ENCODE data around the gene PTPRF. TPM values are rescaled to one million over a fixed set of nuclear protein-coding genes. Genes with fewer than 3 reads are reported as not detected.

Gene PTPRF
- total RNA-seq, 1 donor from 2014 or later = 145 TPM

- peaks cover 19% of the 10 kb centered on the region for H3K4me1 Mint-ChIP-seq (ENCODE audit: unreplicated experiment)
- DNase-seq (ENCODE audit: low spot score) = peak; percentile 66
- no peak for TF ChIP-seq CTCF (IDR thresholded peaks at IDR 0.05; ENCODE audit: unreplicated experiment)
- peaks cover under 1% of the 10 kb centered on the region for H3K36me3 Mint-ChIP-seq (ENCODE audit: low read depth, unreplicated experiment)
- no peak overlapping the region for H3K4me3 Mint-ChIP-seq (ENCODE audit: unreplicated experiment)
- no peak overlapping the region for H3K27ac Mint-ChIP-seq (ENCODE audit: unreplicated experiment)
- peaks cover 11% of the 10 kb centered on the region for H3K27me3 Mint-ChIP-seq (ENCODE audit: unreplicated experiment)
- H3K9me3 Mint-ChIP-seq (ENCODE audit: unreplicated experiment) = no peaks in the 10 kb centered on the region
These were observed 35.1 kb downstream of the PTPRF start for GRCh38 chr1:43565600-43566360.

GRCh38 chr1:43566382-43567044, 35.8 kb downstream of the PTPRF start:
- Mint-ChIP-seq H3K9me3 (ENCODE audit: unreplicated experiment) (no peaks in the 10 kb centered on the region), H3K4me1 (ENCODE audit: unreplicated experiment) (peaks cover 19% of the 10 kb centered on the region), H3K36me3 (ENCODE audit: low read depth, unreplicated experiment) (peaks cover 8% of the 10 kb centered on the region), H3K4me3 (ENCODE audit: unreplicated experiment) (no peak overlapping the region), H3K27ac (ENCODE audit: unreplicated experiment) (no peak overlapping the region), H3K27me3 (ENCODE audit: unreplicated experiment) (peaks cover 12% of the 10 kb centered on the region)
- TF ChIP-seq CTCF (IDR thresholded peaks at IDR 0.05; ENCODE audit: unreplicated experiment) = no peak
- no peak for DNase-seq (ENCODE audit: low spot score)

- no peaks in the 10 kb centered on the region for H3K9me3 Mint-ChIP-seq (ENCODE audit: unreplicated experiment)
- no peak for TF ChIP-seq CTCF (IDR thresholded peaks at IDR 0.05; ENCODE audit: unreplicated experiment)
- H3K27me3 Mint-ChIP-seq (ENCODE audit: unreplicated experiment) = peaks cover 8% of the 10 kb centered on the region
- no peak overlapping the region for H3K4me3 Mint-ChIP-seq (ENCODE audit: unreplicated experiment)
- H3K36me3 Mint-ChIP-seq (ENCODE audit: low read depth, unreplicated experiment) = peaks cover 16% of the 10 kb centered on the region
- H3K4me1 Mint-ChIP-seq (ENCODE audit: unreplicated experiment) = peaks cover 10% of the 10 kb centered on the region
- DNase-seq (ENCODE audit: low spot score) = no peak
- H3K27ac Mint-ChIP-seq (ENCODE audit: unreplicated experiment) = no peak overlapping the region
These were observed 38.5 kb downstream of the PTPRF start for GRCh38 chr1:43569175-43569574.

- H3K9me3 Mint-ChIP-seq (ENCODE audit: unreplicated experiment) = no peaks in the 10 kb centered on the region
- H3K4me1 Mint-ChIP-seq (ENCODE audit: unreplicated experiment) = peaks cover 3% of the 10 kb centered on the region
- TF ChIP-seq CTCF (IDR thresholded peaks at IDR 0.05; ENCODE audit: unreplicated experiment) = no peak
- H3K27ac Mint-ChIP-seq (ENCODE audit: unreplicated experiment) = no peak overlapping the region
- H3K27me3 Mint-ChIP-seq (ENCODE audit: unreplicated experiment) = peaks cover 6% of the 10 kb centered on the region
- H3K36me3 Mint-ChIP-seq (ENCODE audit: low read depth, unreplicated experiment) = peaks cover 16% of the 10 kb centered on the region
- H3K4me3 Mint-ChIP-seq (ENCODE audit: unreplicated experiment) = no peak overlapping the region
- no peak for DNase-seq (ENCODE audit: low spot score)
These were observed 39.6 kb downstream of the PTPRF start for GRCh38 chr1:43570277-43570676.

- DNase-seq (ENCODE audit: low spot score) = no peak
- H3K4me1 Mint-ChIP-seq (ENCODE audit: unreplicated experiment) = peaks cover 3% of the 10 kb centered on the region
- no peaks in the 10 kb centered on the region for H3K9me3 Mint-ChIP-seq (ENCODE audit: unreplicated experiment)
- peaks cover 20% of the 10 kb centered on the region for H3K36me3 Mint-ChIP-seq (ENCODE audit: low read depth, unreplicated experiment)
- H3K27me3 Mint-ChIP-seq (ENCODE audit: unreplicated experiment) = peaks cover 7% of the 10 kb centered on the region
- no peak for TF ChIP-seq CTCF (IDR thresholded peaks at IDR 0.05; ENCODE audit: unreplicated experiment)
- no peak overlapping the region for H3K27ac Mint-ChIP-seq (ENCODE audit: unreplicated experiment)
- no peak overlapping the region for H3K4me3 Mint-ChIP-seq (ENCODE audit: unreplicated experiment)
These were observed 40.0 kb downstream of the PTPRF start for GRCh38 chr1:43570715-43571114.
